ENCODE results near the gene FIG4.
"Not testable (repeated sequence)": the region's sequence is repeated elsewhere in the genome, so short reads cannot be mapped to it uniquely, and the experiment has no call there.

Gene FIG4

DNA sequence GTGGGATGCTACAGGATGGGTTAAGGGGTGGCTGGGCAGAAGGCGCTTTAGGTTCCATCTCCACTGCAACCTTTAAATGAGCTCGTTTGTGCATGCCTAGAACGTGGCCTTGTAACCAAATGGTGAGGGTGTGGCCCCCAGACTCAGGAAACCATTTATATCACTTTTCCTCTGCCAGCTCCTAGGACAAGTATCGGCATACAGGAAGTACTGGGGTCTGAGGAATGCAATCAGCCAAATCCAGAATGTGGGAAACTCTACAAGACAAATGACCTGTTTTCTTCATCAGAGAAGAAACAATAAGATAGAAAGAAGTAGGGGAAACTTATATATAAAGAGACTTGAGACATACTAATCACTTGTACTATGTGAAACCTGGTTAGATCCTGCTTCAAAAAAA lies 21.3 kb upstream of the FIG4 start:
- TF ChIP-seq, protein P1, sequence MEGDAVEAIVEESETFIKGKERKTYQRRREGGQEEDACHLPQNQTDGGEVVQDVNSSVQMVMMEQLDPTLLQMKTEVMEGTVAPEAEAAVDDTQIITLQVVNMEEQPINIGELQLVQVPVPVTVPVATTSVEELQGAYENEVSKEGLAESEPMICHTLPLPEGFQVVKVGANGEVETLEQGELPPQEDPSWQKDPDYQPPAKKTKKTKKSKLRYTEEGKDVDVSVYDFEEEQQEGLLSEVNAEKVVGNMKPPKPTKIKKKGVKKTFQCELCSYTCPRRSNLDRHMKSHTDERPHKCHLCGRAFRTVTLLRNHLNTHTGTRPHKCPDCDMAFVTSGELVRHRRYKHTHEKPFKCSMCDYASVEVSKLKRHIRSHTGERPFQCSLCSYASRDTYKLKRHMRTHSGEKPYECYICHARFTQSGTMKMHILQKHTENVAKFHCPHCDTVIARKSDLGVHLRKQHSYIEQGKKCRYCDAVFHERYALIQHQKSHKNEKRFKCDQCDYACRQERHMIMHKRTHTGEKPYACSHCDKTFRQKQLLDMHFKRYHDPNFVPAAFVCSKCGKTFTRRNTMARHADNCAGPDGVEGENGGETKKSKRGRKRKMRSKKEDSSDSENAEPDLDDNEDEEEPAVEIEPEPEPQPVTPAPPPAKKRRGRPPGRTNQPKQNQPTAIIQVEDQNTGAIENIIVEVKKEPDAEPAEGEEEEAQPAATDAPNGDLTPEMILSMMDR (IDR thresholded peaks at IDR 0.05; ENCODE audit: low read depth, low read length) = no peak

DNA sequence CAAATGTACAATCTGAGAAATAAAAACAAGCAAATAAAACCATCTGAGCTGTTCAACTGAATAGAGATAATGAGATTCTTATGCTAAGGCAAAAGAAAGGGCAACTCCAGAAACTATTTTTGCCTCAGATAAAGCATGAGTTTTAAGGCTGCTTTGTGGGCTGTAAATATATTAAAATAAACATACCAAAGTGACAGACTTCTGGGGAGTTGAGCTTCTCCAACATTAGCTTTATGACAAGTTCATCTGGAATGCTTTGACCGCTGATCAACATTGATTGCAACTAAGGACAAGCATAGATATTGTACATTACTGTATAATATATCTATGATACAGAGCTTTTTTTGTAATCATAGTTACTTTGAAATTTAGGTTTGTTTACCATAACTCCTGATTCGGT lies 19.4 kb upstream of the FIG4 start:
- no peak for DNase-seq (ENCODE audit: extremely low read depth, low read depth)
- TF ChIP-seq, protein P1 (IDR thresholded peaks at IDR 0.05; ENCODE audit: low read depth, low read length) = no peak

More for the DNA sequence above, 21.3 kb upstream of the FIG4 start:
- no peak for DNase-seq (ENCODE audit: extremely low read depth, low read depth)

DNA sequence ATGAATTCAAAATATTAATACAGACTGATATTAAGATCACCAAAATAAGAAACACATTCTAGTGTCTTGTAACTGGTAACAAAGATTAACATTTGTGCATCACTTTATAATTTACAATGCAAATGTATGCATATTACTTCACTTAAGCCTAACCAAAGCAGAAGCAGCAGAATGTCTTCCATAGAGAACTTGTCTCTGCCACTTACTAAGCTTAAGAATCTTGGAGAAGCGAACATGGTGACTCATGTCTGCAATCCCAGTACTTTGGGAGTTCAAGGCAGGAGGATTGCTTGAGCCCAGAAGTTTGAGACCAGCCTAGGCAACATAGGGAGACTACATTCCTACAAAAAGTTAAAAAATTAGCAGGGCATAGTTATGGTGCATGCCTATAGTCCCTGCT lies 18.9 kb upstream of the FIG4 start:
- TF ChIP-seq, protein P1 (IDR thresholded peaks at IDR 0.05; ENCODE audit: low read depth, low read length) = no peak
- DNase-seq (ENCODE audit: extremely low read depth, low read depth) = no peak

DNA sequence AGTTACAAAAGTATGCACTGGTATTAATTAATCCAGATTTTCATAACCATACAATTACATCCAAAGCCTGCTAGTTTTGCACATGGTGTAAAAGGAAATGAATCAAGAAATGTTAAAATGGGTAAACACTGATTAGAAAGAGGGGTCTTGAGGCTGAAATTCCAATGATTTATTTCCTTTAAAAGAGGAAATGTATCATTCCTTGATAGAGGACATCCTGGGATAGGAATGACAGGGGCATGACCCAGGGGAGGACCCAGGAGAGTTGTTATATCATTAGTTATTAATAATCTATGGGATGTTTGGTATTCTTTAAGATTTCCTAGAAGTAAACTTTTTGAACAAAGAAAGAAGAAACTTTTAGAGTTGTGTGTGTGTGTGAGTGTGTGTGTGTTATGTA lies 18.3 kb upstream of the FIG4 start:
- TF ChIP-seq, protein P1 (IDR thresholded peaks at IDR 0.05; ENCODE audit: low read depth, low read length) = no peak
- no peak for DNase-seq (ENCODE audit: extremely low read depth, low read depth)

DNA sequence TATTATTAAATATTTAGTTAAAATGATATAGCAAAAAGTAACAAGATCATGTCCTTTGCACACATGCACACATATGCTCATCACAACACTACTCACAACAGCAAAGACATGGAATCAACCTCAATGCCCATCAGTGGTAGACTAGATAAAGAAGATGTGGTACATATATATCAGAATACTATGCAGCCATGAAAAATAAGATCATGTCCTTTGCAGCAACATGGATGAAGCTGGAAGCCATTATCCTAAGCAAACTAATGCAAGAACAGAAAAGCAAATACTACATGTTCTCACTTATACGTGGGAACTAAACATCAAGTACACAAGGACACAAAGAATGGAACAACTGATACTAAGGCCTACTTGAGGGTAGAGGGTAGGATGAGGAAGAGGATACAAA lies 14.4 kb upstream of the FIG4 start:
- DNase-seq (ENCODE audit: extremely low read depth, low read depth) = no peak
- TF ChIP-seq, protein P1 (IDR thresholded peaks at IDR 0.05; ENCODE audit: low read depth, low read length) = no peak

DNA sequence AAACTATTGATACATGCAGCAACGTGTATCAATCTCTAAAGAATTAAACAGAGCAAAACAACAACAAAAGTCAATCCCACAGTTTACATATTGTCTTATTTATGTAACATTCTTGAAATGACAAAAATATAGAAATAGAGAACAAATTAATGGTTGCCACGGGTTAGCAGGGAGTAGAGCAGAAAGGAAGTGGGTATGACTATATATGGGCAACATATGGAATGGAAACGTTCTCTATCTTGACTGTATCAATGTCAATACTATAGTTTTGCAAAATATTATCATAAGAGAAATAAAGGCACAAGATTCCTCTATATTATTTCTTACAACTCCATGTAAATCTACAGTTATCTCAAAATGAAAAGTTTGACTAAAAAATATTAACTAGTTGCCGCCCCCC lies 12.9 kb upstream of the FIG4 start:
- TF ChIP-seq, protein P1 (IDR thresholded peaks at IDR 0.05; ENCODE audit: low read depth, low read length) = no peak
- no peak for DNase-seq (ENCODE audit: extremely low read depth, low read depth)

DNA sequence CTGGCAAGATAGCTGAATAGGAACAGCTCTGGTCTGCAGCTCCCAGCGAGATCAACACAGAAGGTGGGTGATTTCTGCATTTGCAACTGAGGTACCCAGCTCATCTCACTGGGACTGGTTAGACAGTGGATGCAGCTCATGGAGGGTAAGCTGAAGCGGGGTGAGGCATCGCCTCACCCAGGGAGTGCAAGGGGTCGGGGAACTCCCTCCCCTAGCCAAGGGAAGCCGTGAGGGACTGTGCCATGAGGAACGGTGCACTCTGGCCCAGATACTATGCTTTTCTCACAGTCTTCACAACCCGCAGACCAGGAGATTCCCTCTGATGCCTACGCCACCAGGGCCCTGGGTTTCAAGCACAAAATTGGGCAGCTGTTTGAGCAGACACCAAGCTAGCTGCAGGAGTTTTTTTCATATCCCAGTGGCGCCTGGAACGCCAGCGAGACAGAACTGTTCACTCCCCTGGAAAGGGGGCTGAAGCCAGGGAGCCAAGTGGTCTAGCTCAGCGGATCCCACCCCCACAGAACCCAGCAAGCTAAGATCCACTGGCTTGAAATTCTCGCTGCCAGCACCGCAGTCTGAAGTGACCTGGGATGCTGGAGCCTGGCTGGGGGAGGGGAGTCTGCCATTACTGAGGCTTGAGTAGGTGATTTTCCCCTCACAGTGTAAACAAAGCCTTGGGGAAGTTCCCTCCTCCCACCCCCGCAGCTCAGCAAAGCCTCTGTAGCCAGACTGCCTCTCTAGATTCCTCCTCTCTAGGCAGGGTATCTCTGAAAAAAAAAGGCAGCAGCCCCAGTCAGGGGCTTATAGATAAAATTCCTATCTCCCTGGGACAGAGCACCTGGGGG lies 12.2 kb upstream of the FIG4 start:
- DNase-seq (ENCODE audit: extremely low read depth, low read depth) = not testable (repeated sequence)
